Adrenal gland (tissue), 5 donors: ENCODE measurements around the gene HMOX2.

Experiments used
- CTCF ChIP-seq, 6 experiments: fragments of 450-650 bp in 4 of 6; fragments of 200-600 bp in 2 of 6; sonication (generic) in 1 of 6; IDR thresholded peaks; 1 replicate in 5 of 6; 2 replicates in 1 of 6; pipeline versions ENCODE4 v1.5.1 to v1.8.0; 2016 to 2021; ENCODE audit warnings: antibody characterized with exemption in 6 of 6, mild to moderate bottlenecking in 2 of 6, moderate library complexity in 1 of 6
- POLR2A ChIP-seq, 2 donors: fragments of 450-650 bp; IDR thresholded peaks; one replicate each; pipeline ENCODE4 v1.6.1; 2017; ENCODE audit warnings: antibody characterized with exemption in 2 of 2, mild to moderate bottlenecking in 2 of 2, moderate library complexity in 1 of 2
- donor health status: DM: no; HTN: no; CAD: no.

- TF ChIP-seq CTCF (IDR thresholded peaks at IDR 0.05) (no peak), POLR2A (IDR thresholded peaks at IDR 0.05) (no peak)
These were observed 8.3 kb upstream of the HMOX2 start for GRCh38 chr16:4467916-4468315.
